SK-N-MC (cell line): ENCODE measurements around the gene PATL1.

ENCODE experiments used
- EZH2 ChIP-seq: fragments of 200-600 bp; sonication (generic); IDR thresholded peaks from one replicate; pipeline ENCODE4 v1.6.1; 2017; ENCODE audit warnings: antibody characterized with exemption
- FOXP2 ChIP-seq: optimal IDR thresholded peaks from 2 replicates; pipeline ENCODE3; 2011; ENCODE audit warnings: mild to moderate bottlenecking, moderate library complexity; ENCODE audit not compliant: insufficient read depth; ENCODE audit errors: extremely low read length, control extremely low read depth
- POLR2AphosphoS5 ChIP-seq: IDR thresholded peaks from 2 replicates; pipeline ENCODE4 v1.6.1; 2012; ENCODE audit warnings: mild to moderate bottlenecking, low read depth, low read length, borderline replicate concordance

GRCh38 chr11:59705294-59705693, 36.5 kb upstream of the PATL1 start:
- no peak for TF ChIP-seq EZH2
- no peak for TF ChIP-seq POLR2AphosphoS5
- no peak for TF ChIP-seq FOXP2
